HEK293 (cell line): ENCODE measurements around the gene MINPP1.

Source experiments
- HOXD13 ChIP-seq: sonication (generic); formaldehyde crosslinking; IDR thresholded peaks from 2 replicates; pipeline ENCODE4 v1.8.0; 2022; ENCODE audit warnings: missing genetic modification reagents, borderline replicate concordance
- KLF1 ChIP-seq: fragments of 450-650 bp; formaldehyde crosslinking; IDR thresholded peaks from 2 replicates; pipeline ENCODE4 v1.5.1; 2016; ENCODE audit warnings: missing biosample characterization, missing genetic modification characterization
- KLF10 ChIP-seq: fragments of 450-650 bp; IDR thresholded peaks from 2 replicates; pipeline ENCODE4 v1.5.1; 2018; ENCODE audit warnings: missing biosample characterization, mild to moderate bottlenecking, missing genetic modification characterization
- MEIS1 ChIP-seq: sonication (generic); formaldehyde crosslinking; IDR thresholded peaks from 2 replicates; pipeline ENCODE4 v1.8.1; 2022; ENCODE audit warnings: missing genetic modification reagents, mild to moderate bottlenecking, borderline replicate concordance
- PRDM2 ChIP-seq: fragments of 450-650 bp; formaldehyde crosslinking; IDR thresholded peaks from 2 replicates; pipeline ENCODE4 v1.5.1; 2016; ENCODE audit warnings: missing biosample characterization, missing genetic modification characterization, borderline replicate concordance
- REST ChIP-seq: fragments of 450-650 bp; formaldehyde crosslinking; IDR thresholded peaks from 2 replicates; pipeline ENCODE4 v1.5.1; 2016; ENCODE audit warnings: missing biosample characterization, missing genetic modification characterization
- SP3 ChIP-seq: fragments of 450-650 bp; formaldehyde crosslinking; IDR thresholded peaks from 2 replicates; pipeline ENCODE4 v1.5.1; 2016; ENCODE audit warnings: missing biosample characterization, missing genetic modification characterization
- WT1 ChIP-seq: fragments of 450-650 bp; formaldehyde crosslinking; IDR thresholded peaks from 2 replicates; pipeline ENCODE4 v1.5.1; 2016; ENCODE audit warnings: missing biosample characterization, missing genetic modification characterization
- ZBTB6 ChIP-seq: fragments of 450-650 bp; formaldehyde crosslinking; IDR thresholded peaks from 2 replicates; pipeline ENCODE4 v1.5.1; 2017; ENCODE audit warnings: missing biosample characterization, missing genetic modification characterization
- ZNF121 ChIP-seq: fragments of 450-650 bp; formaldehyde crosslinking; IDR thresholded peaks from 2 replicates; pipeline ENCODE4 v1.5.1; 2016; ENCODE audit warnings: missing biosample characterization, missing genetic modification characterization
- ZNF132 ChIP-seq: fragments of 450-650 bp; formaldehyde crosslinking; IDR thresholded peaks from 2 replicates; pipeline ENCODE4 v1.5.1; 2017; ENCODE audit warnings: missing biosample characterization, missing genetic modification characterization, borderline replicate concordance
- ZNF140 ChIP-seq: fragments of 450-650 bp; formaldehyde crosslinking; IDR thresholded peaks from 2 replicates; pipeline ENCODE4 v1.5.1; 2016; ENCODE audit warnings: missing biosample characterization, missing genetic modification characterization
- ZNF16 ChIP-seq: fragments of 450-650 bp; formaldehyde crosslinking; IDR thresholded peaks from 2 replicates; pipeline ENCODE4 v1.5.1; 2016; ENCODE audit warnings: low read depth, missing biosample characterization, missing genetic modification characterization
- ZNF169 ChIP-seq: fragments of 450-650 bp; formaldehyde crosslinking; IDR thresholded peaks from 2 replicates; pipeline ENCODE4 v1.5.1; 2016; ENCODE audit warnings: missing biosample characterization, missing genetic modification characterization
- ZNF184 ChIP-seq: fragments of 450-650 bp; IDR thresholded peaks from 2 replicates; pipeline ENCODE4 v1.5.1; 2018; ENCODE audit warnings: missing biosample characterization, mild to moderate bottlenecking, missing genetic modification characterization
- ZNF211 ChIP-seq: fragments of 450-650 bp; formaldehyde crosslinking; IDR thresholded peaks from 2 replicates; pipeline ENCODE4 v1.5.1; 2016; ENCODE audit warnings: low read depth, missing biosample characterization, missing genetic modification characterization
- ZNF221 ChIP-seq: fragments of 450-650 bp; formaldehyde crosslinking; IDR thresholded peaks from 2 replicates; pipeline ENCODE4 v1.5.1; 2017; ENCODE audit warnings: missing biosample characterization, missing genetic modification characterization, borderline replicate concordance
- ZNF341 ChIP-seq: fragments of 450-650 bp; formaldehyde crosslinking; IDR thresholded peaks from 2 replicates; pipeline ENCODE4; 2016; ENCODE audit warnings: low read depth, missing biosample characterization, missing genetic modification characterization
- ZNF529 ChIP-seq: fragments of 450-650 bp; formaldehyde crosslinking; IDR thresholded peaks from 2 replicates; pipeline ENCODE4 v1.5.1; 2017; ENCODE audit warnings: missing genetic modification characterization, missing biosample characterization; ENCODE audit not compliant: insufficient replicate concordance
- ZNF548 ChIP-seq: fragments of 450-650 bp; formaldehyde crosslinking; IDR thresholded peaks from 2 replicates; pipeline ENCODE4 v1.5.1; 2016; ENCODE audit warnings: missing biosample characterization, missing genetic modification characterization
- ZNF549 ChIP-seq: fragments of 450-650 bp; IDR thresholded peaks from 2 replicates; pipeline ENCODE4 v1.5.1; 2018; ENCODE audit warnings: missing biosample characterization, missing genetic modification characterization, mild to moderate bottlenecking, inconsistent platforms, moderate library complexity
- ZNF561 ChIP-seq: fragments of 450-650 bp; IDR thresholded peaks from 2 replicates; pipeline ENCODE4 v1.5.1; 2018; ENCODE audit warnings: missing biosample characterization, missing genetic modification characterization, borderline replicate concordance
- ZNF677 ChIP-seq: fragments of 450-650 bp; IDR thresholded peaks from 2 replicates; pipeline ENCODE4 v1.5.0; 2018; ENCODE audit warnings: missing biosample characterization, mild to moderate bottlenecking, missing genetic modification characterization, moderate library complexity
- ZNF692 ChIP-seq: fragments of 450-650 bp; formaldehyde crosslinking; IDR thresholded peaks from 2 replicates; pipeline ENCODE4 v1.5.1; 2016; ENCODE audit warnings: missing biosample characterization, missing genetic modification characterization
- ZNF785 ChIP-seq: fragments of 450-650 bp; formaldehyde crosslinking; IDR thresholded peaks from 2 replicates; pipeline ENCODE4 v1.5.1; 2016; ENCODE audit warnings: missing biosample characterization, missing genetic modification characterization

The MINPP1 gene

GRCh38 chr10:87585565-87586514, 81.1 kb downstream of the MINPP1 start (continued):
- no peak for TF ChIP-seq REST (tag by site-specific recombination)
- no peak for TF ChIP-seq HOXD13 (CRISPR knock-in tag)
- no peak for TF ChIP-seq ZNF211 (tag by site-specific recombination)
- 0 out of 2 replicates have a peak, but pooled peaks have one; percentile 19 for TF ChIP-seq SP3
- TF ChIP-seq WT1 (tag by site-specific recombination): peak; percentile 69; the same call in 1 of the 2 replicates
- TF ChIP-seq ZNF140: no peak
- TF ChIP-seq ZNF677 (tag by site-specific recombination): peak; percentile 88
- TF ChIP-seq ZNF121: no peak
- TF ChIP-seq ZNF184: peak; percentile 99
- no peak for TF ChIP-seq ZNF169
- TF ChIP-seq ZBTB6 (tag by site-specific recombination): peak; percentile 67; the same call in 1 of the 2 replicates
- no peak for TF ChIP-seq ZNF548 (tag by site-specific recombination)
- TF ChIP-seq KLF1 (tag by site-specific recombination): no peak
- peak; percentile 100; the same call in 1 of the 2 replicates for TF ChIP-seq ZNF221
- TF ChIP-seq ZNF785 (tag by site-specific recombination): no peak
- TF ChIP-seq ZNF16 (tag by site-specific recombination): no peak
- TF ChIP-seq ZNF692 (tag by site-specific recombination): peak; percentile 76
- TF ChIP-seq ZNF132: peak; percentile 100
- peak; percentile 95 for TF ChIP-seq ZNF549 (tag by site-specific recombination)
- TF ChIP-seq PRDM2 (tag by site-specific recombination): no peak
- TF ChIP-seq MEIS1 (CRISPR knock-in tag): no peak
- peak; percentile 96 for TF ChIP-seq KLF10 (tag by site-specific recombination)
- TF ChIP-seq ZNF529 (tag by site-specific recombination): peak; percentile 89
- TF ChIP-seq ZNF341 (tag by site-specific recombination): no peak
- TF ChIP-seq ZNF561 (tag by site-specific recombination): peak; percentile 99
